RWPE1 (cell line): Measurements from ENCODE around the gene GPC3.

Experiments used
- CTCF ChIA-PET: fragments of 350-600 bp; sonication (Branson Sonifier 250); formaldehyde crosslinking; extraction: SDS; loops from one replicate; lab custom pipeline; 2021; lab: Yijun Ruan, JAX
- POLR2A ChIA-PET: fragments of 400-600 bp; formaldehyde crosslinking; extraction: SDS; loops from one replicate; lab custom pipeline; 2020; ENCODE audit warnings: antibody characterized with exemption; ENCODE audit not compliant: low non-redundant PET; lab: Yijun Ruan, JAX
- DNase-seq: peaks from one replicate; pipeline ENCODE4 v3.0.0; 2012; ENCODE audit warnings: low spot score
- H3K27ac ChIP-seq: fragments of 450-650 bp; 2 replicates; pipeline ENCODE4 v1.5.1; 2017
- CTCF ChIP-seq: fragments of 450-650 bp; conservative IDR thresholded peaks from 2 replicates; pipeline ENCODE4 v1.5.1; 2017; ENCODE audit warnings: low read depth, mild to moderate bottlenecking

The GPC3 gene

GRCh38 chrX:133586443-133586842, 399.0 kb downstream of the GPC3 start:
- ChIA-PET POLR2A (no interaction called here), CTCF (interaction anchor here (0.7 kb wide), 1 partner anchor 8 kb away, joined by 3 read pairs; no protein-coding TSS in a partner anchor)
- TF ChIP-seq CTCF = no peak
- DNase-seq = no peak
- no peak overlapping the region for H3K27ac ChIP-seq

- no peak for DNase-seq
- no peak for TF ChIP-seq CTCF
- CTCF ChIA-PET = no interaction called here
- no peak overlapping the region for H3K27ac ChIP-seq
- POLR2A ChIA-PET = no interaction called here
Observed at GRCh38 chrX:133583825-133584224, 401.6 kb downstream of the GPC3 start.

- ChIA-PET CTCF (no interaction called here), POLR2A (no interaction called here)
- no peak for DNase-seq
- TF ChIP-seq CTCF = no peak
- H3K27ac ChIP-seq = no peak overlapping the region
Observed at GRCh38 chrX:133580625-133581024, 404.8 kb downstream of the GPC3 start.

GRCh38 chrX:133579631-133580030, 405.8 kb downstream of the GPC3 start:
- DNase-seq = no peak
- no peak for TF ChIP-seq CTCF
- ChIA-PET CTCF (no interaction called here), POLR2A (no interaction called here)
- H3K27ac ChIP-seq = no peak overlapping the region

- ChIA-PET CTCF (no interaction called here), POLR2A (no interaction called here)
- TF ChIP-seq CTCF = no peak
- DNase-seq = no peak
- no peak overlapping the region for H3K27ac ChIP-seq
Observed at GRCh38 chrX:133576876-133577275, 408.5 kb downstream of the GPC3 start.

- TF ChIP-seq CTCF = no peak
- DNase-seq = no peak
- no peak overlapping the region for H3K27ac ChIP-seq
- POLR2A ChIA-PET = no interaction called here
- CTCF ChIA-PET = no interaction called here
Observed at GRCh38 chrX:133575501-133576136, 409.8 kb downstream of the GPC3 start.

- ChIA-PET CTCF (no interaction called here), POLR2A (no interaction called here)
- DNase-seq = no peak
- no peak overlapping the region for H3K27ac ChIP-seq
- no peak for TF ChIP-seq CTCF
Observed at GRCh38 chrX:133574716-133575115, 410.7 kb downstream of the GPC3 start.
